ENCODE results near the gene COL18A1.

Gene COL18A1

DNA sequence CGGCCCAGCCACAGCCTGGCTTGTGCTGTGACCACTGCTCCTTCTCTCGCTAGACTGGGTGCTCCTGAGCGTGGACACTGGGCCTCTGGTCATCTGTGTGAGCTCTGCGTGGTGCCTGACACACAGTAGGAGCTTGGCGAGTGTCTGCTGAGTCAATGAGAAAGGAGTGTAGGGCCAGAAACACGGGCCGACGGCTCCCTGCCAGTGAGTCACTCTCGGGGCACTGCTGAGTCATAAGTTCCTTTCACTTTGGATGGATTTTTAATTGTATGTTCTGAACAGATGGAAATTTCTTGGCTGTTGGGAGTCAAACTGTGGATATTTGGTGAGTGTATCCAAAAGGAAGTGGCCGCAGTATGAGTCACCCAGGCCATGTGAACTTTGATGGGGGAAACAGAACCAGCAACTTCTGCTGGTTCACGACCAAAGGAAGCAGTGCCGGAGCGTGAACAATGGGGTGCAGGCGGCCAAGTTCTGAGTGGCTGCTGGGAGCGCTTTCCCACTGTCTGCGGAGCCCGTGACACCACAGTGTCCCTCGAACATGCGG, 41.0 kb upstream of the COL18A1 start:
- Histone ChIP-seq H3K9ac (ENCODE audit: low read length) (no peak overlapping the region), H3K79me2 (ENCODE audit: low read length) (no peaks in the 10 kb centered on the region), H3K9me3 (ENCODE audit: insufficient read depth, low read length) (no peaks in the 10 kb centered on the region), H4K20me1 (ENCODE audit: insufficient read depth, low read length) (no peaks in the 10 kb centered on the region), H3K4me2 (ENCODE audit: low read length) (peak overlapping the region; percentile 57), H3K4me3 (ENCODE audit: low read length) (peak overlapping the region; percentile 56), H3K4me1 (ENCODE audit: low read length) (peaks cover 8% of the 10 kb centered on the region), H2AFZ (ENCODE audit: low read depth, low read length) (no peak overlapping the region), H3K27me3 (ENCODE audit: low read depth, low read length) (no peaks in the 10 kb centered on the region), H3K36me3 (replicated peaks; ENCODE audit: low read depth, low read length) (no peaks in the 10 kb centered on the region), H3K27ac (ENCODE audit: low read length) (no peak overlapping the region)
- TF ChIP-seq, protein P1, sequence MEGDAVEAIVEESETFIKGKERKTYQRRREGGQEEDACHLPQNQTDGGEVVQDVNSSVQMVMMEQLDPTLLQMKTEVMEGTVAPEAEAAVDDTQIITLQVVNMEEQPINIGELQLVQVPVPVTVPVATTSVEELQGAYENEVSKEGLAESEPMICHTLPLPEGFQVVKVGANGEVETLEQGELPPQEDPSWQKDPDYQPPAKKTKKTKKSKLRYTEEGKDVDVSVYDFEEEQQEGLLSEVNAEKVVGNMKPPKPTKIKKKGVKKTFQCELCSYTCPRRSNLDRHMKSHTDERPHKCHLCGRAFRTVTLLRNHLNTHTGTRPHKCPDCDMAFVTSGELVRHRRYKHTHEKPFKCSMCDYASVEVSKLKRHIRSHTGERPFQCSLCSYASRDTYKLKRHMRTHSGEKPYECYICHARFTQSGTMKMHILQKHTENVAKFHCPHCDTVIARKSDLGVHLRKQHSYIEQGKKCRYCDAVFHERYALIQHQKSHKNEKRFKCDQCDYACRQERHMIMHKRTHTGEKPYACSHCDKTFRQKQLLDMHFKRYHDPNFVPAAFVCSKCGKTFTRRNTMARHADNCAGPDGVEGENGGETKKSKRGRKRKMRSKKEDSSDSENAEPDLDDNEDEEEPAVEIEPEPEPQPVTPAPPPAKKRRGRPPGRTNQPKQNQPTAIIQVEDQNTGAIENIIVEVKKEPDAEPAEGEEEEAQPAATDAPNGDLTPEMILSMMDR (IDR thresholded peaks at IDR 0.05; ENCODE audit: low read depth, low read length), result no peak
- no peak for TF ChIP-seq EZH2phosphoT487 (IDR thresholded peaks at IDR 0.05; ENCODE audit: low read depth)

DNA sequence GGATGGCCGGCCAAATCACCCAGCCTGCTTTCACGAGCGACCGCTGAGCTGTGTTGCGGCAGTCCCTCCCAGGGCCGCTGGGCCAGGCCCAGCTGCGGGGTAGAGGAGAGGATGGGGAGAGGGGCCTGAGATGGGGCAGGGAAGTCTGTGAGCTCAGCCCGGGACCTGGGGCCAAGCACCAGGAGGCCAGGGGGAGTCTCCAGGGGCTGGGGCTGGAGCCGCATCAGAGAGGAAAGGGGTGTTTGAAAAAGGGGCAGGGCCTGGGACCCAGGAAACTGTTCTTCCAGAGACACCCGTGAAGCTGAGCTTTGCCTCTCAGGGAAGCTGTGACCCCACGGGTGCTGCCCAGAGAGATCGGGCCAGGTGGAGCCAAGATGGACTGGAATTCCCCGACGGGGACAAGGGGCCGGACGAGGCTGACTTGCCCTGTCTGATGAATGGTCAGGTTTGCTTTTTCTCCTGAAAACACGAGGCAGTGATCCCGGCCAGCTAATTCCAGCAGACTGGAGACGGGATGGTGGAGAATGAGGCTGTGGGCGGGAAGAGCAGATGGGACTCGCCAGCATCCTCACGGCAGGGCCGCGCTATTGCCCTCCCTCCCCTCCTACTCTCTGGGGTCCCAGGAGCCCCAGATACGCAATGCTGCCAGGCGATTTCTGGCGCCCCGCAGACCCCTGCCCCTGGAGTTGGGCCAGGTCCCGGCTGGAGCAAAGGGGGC, 40.3 kb upstream of the COL18A1 start:
- Histone ChIP-seq H3K4me3 (ENCODE audit: low read length) (no peak overlapping the region), H3K36me3 (replicated peaks; ENCODE audit: low read depth, low read length) (no peaks in the 10 kb centered on the region)

DNA sequence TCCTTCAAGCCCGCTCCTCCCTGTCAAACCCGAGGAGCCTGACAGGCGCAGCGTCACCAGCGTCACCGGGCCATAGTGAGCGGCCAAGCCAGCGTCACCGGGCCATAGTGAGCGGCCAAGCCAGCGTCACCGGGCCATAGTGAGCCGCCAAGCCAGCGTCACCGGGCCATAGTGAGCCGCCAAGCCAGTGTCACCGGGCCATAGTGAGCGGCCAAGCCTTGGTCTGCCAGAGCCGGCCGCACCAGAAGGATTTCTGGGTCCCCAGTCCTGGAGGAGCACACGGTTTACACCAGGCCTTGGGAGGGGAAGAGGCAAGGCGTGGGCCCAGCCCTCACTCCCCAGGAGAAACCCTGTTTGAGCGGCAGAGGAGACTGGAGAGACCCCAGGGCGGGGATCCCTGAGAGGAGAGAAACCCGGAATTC, 39.8 kb upstream of the COL18A1 start:
- H2AFZ ChIP-seq (ENCODE audit: low read depth, low read length), result no peak overlapping the region
- H3K4me3 ChIP-seq (ENCODE audit: low read length), result no peak overlapping the region
- no peaks in the 10 kb centered on the region for H4K20me1 ChIP-seq (ENCODE audit: insufficient read depth, low read length)
- H3K27ac ChIP-seq (ENCODE audit: low read length), result no peak overlapping the region
- H3K27me3 ChIP-seq (ENCODE audit: low read depth, low read length), result no peaks in the 10 kb centered on the region
- no peak overlapping the region for H3K9ac ChIP-seq (ENCODE audit: low read length)
- H3K4me2 ChIP-seq (ENCODE audit: low read length), result no peak overlapping the region
- H3K36me3 ChIP-seq (replicated peaks; ENCODE audit: low read depth, low read length), result no peaks in the 10 kb centered on the region
- no peak for TF ChIP-seq EZH2phosphoT487 (IDR thresholded peaks at IDR 0.05; ENCODE audit: low read depth)
- TF ChIP-seq, protein P1 (IDR thresholded peaks at IDR 0.05; ENCODE audit: low read depth, low read length), result no peak
- peaks cover 8% of the 10 kb centered on the region for H3K4me1 ChIP-seq (ENCODE audit: low read length)
- H3K79me2 ChIP-seq (ENCODE audit: low read length), result no peaks in the 10 kb centered on the region
- no peaks in the 10 kb centered on the region for H3K9me3 ChIP-seq (ENCODE audit: insufficient read depth, low read length)

More for the DNA sequence above, 40.3 kb upstream of the COL18A1 start:
- no peaks in the 10 kb centered on the region for H3K9me3 ChIP-seq (ENCODE audit: insufficient read depth, low read length)
- peak overlapping the region; percentile 57 for H3K4me2 ChIP-seq (ENCODE audit: low read length)
- H3K79me2 ChIP-seq (ENCODE audit: low read length), result no peaks in the 10 kb centered on the region
- no peak overlapping the region for H3K9ac ChIP-seq (ENCODE audit: low read length)
- H2AFZ ChIP-seq (ENCODE audit: low read depth, low read length), result no peak overlapping the region
- no peak overlapping the region for H3K27ac ChIP-seq (ENCODE audit: low read length)
- peaks cover 8% of the 10 kb centered on the region for H3K4me1 ChIP-seq (ENCODE audit: low read length)
- H3K27me3 ChIP-seq (ENCODE audit: low read depth, low read length), result no peaks in the 10 kb centered on the region
- no peaks in the 10 kb centered on the region for H4K20me1 ChIP-seq (ENCODE audit: insufficient read depth, low read length)
- TF ChIP-seq EZH2phosphoT487 (IDR thresholded peaks at IDR 0.05; ENCODE audit: low read depth), result no peak
- TF ChIP-seq, protein P1 (IDR thresholded peaks at IDR 0.05; ENCODE audit: low read depth, low read length), result no peak

DNA sequence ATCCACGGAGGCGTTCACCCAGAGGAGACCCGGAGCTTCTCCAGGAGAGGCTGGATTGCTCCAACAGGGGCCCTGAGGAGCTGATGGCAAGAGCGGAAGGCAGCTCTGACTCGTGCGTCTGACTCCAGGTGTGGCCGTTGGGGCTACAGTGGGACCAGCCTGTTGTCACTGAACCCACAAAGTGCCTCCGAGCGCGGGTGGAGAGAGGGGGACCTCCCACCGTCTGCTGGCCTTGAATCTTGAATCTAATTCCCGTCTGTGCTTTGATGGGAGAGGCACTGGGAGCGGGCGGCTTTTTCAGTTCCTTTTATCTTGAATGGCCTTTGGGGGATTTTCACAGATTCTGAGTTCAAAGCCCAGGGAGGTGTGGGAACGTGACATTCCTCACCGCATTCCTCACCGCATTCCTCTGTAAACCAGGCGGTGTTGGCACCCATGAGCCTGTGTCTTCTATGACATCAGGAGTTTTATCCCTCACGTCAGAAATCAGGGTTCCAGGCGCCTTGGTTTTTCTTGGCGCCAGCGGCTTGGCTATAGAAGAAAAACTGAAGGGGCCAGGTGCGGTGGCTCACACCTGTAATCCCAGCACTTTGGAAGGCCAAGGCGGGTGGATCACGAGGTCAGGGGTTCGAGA, 39.2 kb upstream of the COL18A1 start:
- Histone ChIP-seq H3K27ac (ENCODE audit: low read length) (no peak overlapping the region), H3K9ac (ENCODE audit: low read length) (no peak overlapping the region), H3K27me3 (ENCODE audit: low read depth, low read length) (no peaks in the 10 kb centered on the region), H3K36me3 (replicated peaks; ENCODE audit: low read depth, low read length) (no peaks in the 10 kb centered on the region), H4K20me1 (ENCODE audit: insufficient read depth, low read length) (no peaks in the 10 kb centered on the region), H3K4me1 (ENCODE audit: low read length) (peaks cover 8% of the 10 kb centered on the region), H3K79me2 (ENCODE audit: low read length) (no peaks in the 10 kb centered on the region), H3K4me3 (ENCODE audit: low read length) (no peak overlapping the region), H2AFZ (ENCODE audit: low read depth, low read length) (no peak overlapping the region), H3K4me2 (ENCODE audit: low read length) (no peak overlapping the region), H3K9me3 (ENCODE audit: insufficient read depth, low read length) (no peaks in the 10 kb centered on the region)
- TF ChIP-seq EZH2phosphoT487 (IDR thresholded peaks at IDR 0.05; ENCODE audit: low read depth), result no peak
- TF ChIP-seq, protein P1 (IDR thresholded peaks at IDR 0.05; ENCODE audit: low read depth, low read length), result no peak

Measured in OCI-LY3 (cell line).